Measurements from ENCODE around the gene WASF1.

GRCh38 chr6:110116258-110116657 lies 63.2 kb downstream of the WASF1 start:
- TF ChIP-seq POLR2A (IDR thresholded peaks at IDR 0.05) = no peak
- no peak for TF ChIP-seq POLR2AphosphoS5 (IDR thresholded peaks at IDR 0.05)
- TF ChIP-seq, protein P1, sequence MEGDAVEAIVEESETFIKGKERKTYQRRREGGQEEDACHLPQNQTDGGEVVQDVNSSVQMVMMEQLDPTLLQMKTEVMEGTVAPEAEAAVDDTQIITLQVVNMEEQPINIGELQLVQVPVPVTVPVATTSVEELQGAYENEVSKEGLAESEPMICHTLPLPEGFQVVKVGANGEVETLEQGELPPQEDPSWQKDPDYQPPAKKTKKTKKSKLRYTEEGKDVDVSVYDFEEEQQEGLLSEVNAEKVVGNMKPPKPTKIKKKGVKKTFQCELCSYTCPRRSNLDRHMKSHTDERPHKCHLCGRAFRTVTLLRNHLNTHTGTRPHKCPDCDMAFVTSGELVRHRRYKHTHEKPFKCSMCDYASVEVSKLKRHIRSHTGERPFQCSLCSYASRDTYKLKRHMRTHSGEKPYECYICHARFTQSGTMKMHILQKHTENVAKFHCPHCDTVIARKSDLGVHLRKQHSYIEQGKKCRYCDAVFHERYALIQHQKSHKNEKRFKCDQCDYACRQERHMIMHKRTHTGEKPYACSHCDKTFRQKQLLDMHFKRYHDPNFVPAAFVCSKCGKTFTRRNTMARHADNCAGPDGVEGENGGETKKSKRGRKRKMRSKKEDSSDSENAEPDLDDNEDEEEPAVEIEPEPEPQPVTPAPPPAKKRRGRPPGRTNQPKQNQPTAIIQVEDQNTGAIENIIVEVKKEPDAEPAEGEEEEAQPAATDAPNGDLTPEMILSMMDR (IDR thresholded peaks at IDR 0.05) = no peak
- no peak for TF ChIP-seq EP300 (IDR thresholded peaks at IDR 0.05; ENCODE audit: low read depth)
